ENCODE measurements around the gene JKAMP.

The JKAMP gene

GRCh38 chr14:59490756-59491155 lies 6.4 kb downstream of the JKAMP start:
- DNase-seq (ENCODE audit: low spot score in 2 of 2) = no peak
- Histone ChIP-seq H3K27me3 (ENCODE audit: low read depth) (no peaks in the 10 kb centered on the region), H3K4me1 (peaks cover 5% of the 10 kb centered on the region), H3K36me3 (replicated peaks) (peaks cover 34% of the 10 kb centered on the region), H3K4me3 (no peak overlapping the region), H3K9me3 (no peaks in the 10 kb centered on the region)
- in situ Hi-C loops (cut with MboI; ENCODE audit: low sequenced_read_pairs) = no loop called here

DNA sequence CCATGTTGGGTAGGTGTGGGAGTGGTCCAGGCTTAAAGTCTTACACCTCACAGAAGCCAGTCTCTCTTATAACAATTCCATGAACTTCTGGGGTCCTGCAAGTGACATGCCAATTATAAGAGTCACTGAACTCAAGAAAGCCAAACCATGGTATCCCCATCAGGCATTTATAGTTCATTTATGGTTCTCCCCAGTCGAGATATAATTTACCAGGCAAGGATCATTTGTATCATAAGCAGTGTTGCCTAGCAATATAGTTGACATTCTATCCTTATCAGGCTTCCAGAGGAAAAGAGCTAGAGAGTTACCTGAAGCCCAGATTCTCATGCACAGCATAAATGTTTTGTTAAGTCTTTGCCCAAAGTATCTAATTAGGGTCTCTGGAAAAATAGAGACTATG lies 8.1 kb downstream of the JKAMP start:
- no peak for DNase-seq (ENCODE audit: low spot score in 2 of 2)
- Histone ChIP-seq H3K4me1 (no peaks in the 10 kb centered on the region), H3K9me3 (no peaks in the 10 kb centered on the region), H3K4me3 (no peak overlapping the region), H3K36me3 (replicated peaks) (peaks cover 38% of the 10 kb centered on the region), H3K27me3 (ENCODE audit: low read depth) (no peaks in the 10 kb centered on the region)
- in situ Hi-C loops (cut with MboI; ENCODE audit: low sequenced_read_pairs) = no loop called here

- H3K27me3 ChIP-seq (ENCODE audit: low read depth) = no peaks in the 10 kb centered on the region
- peaks cover 14% of the 10 kb centered on the region for H3K36me3 ChIP-seq (replicated peaks)
- no peak for DNase-seq (ENCODE audit: low spot score in 2 of 2)
- H3K4me3 ChIP-seq = no peak overlapping the region
- H3K9me3 ChIP-seq = no peaks in the 10 kb centered on the region
- in situ Hi-C loops (cut with MboI; ENCODE audit: low sequenced_read_pairs) = no loop called here
- H3K4me1 ChIP-seq = no peaks in the 10 kb centered on the region
These were observed 16.4 kb downstream of the JKAMP start for GRCh38 chr14:59500732-59501131.

- Histone ChIP-seq H3K9me3 (no peaks in the 10 kb centered on the region), H3K36me3 (replicated peaks) (peaks cover 10% of the 10 kb centered on the region), H3K4me3 (no peak overlapping the region), H3K4me1 (no peaks in the 10 kb centered on the region), H3K27me3 (ENCODE audit: low read depth) (no peaks in the 10 kb centered on the region)
- in situ Hi-C loops (cut with MboI; ENCODE audit: low sequenced_read_pairs) = no loop called here
- no peak for DNase-seq (ENCODE audit: low spot score in 2 of 2)
These were observed 18.9 kb downstream of the JKAMP start for GRCh38 chr14:59503256-59503655.

- peaks cover 3% of the 10 kb centered on the region for H3K36me3 ChIP-seq (replicated peaks)
- peak; percentile 53 to 83 for DNase-seq (ENCODE audit: low spot score in 2 of 2)
- in situ Hi-C loops (cut with MboI; ENCODE audit: low sequenced_read_pairs) = no loop called here
These were observed 22.9 kb downstream of the JKAMP start for GRCh38 chr14:59507063-59507751.

DNA sequence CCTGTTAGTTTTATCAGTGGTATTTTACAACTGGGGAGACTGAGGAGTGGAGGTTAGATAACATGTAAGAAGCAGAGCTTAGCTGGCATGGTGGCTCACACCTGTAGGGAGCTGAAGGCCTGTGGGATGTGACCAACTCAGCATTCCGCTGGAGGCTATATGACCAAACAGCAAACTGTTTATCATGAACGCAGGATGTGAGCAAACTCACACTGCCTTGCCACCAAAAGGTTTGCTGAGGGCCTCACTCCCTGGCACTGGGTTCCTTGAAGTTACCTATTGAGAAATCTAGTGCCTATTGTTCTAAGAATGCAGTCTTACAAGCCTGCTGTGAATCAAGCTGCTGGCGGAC lies 23.4 kb downstream of the JKAMP start:
- no peak overlapping the region for H3K4me3 ChIP-seq
- H3K4me1 ChIP-seq = no peaks in the 10 kb centered on the region
- no peaks in the 10 kb centered on the region for H3K9me3 ChIP-seq
- DNase-seq (ENCODE audit: low spot score in 2 of 2) = no peak
- H3K36me3 ChIP-seq (replicated peaks) = peaks cover 3% of the 10 kb centered on the region
- no peaks in the 10 kb centered on the region; the same call in 1 of the 2 replicates for H3K27me3 ChIP-seq (ENCODE audit: low read depth)
- in situ Hi-C loops (cut with MboI; ENCODE audit: low sequenced_read_pairs) = no loop called here

More at GRCh38 chr14:59507063-59507751, 22.9 kb downstream of the JKAMP start:
- Histone ChIP-seq H3K4me3 (no peak overlapping the region), H3K9me3 (no peaks in the 10 kb centered on the region), H3K27me3 (ENCODE audit: low read depth) (no peaks in the 10 kb centered on the region; the same call in 1 of the 2 replicates), H3K4me1 (no peaks in the 10 kb centered on the region)

DNA sequence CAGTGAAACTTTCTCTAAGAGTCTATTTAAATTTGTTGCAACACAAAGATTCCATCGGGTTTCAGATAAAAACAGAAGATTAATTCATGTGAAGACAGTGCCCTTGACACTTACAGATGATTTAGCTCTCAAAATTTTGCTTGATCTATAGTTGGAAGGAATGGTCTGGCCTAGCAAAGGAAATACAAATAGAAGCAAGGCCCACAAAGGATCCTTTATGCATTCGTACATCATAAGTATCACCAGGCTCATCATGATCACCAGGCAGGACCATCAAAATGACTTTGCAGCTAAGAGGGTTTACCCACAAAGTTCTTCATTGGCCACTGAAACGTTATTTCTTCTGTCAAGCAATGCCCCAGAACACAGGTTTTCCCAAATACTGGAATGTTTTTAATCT lies 24.8 kb downstream of the JKAMP start:
- H3K36me3 ChIP-seq (replicated peaks) = peaks cover 2% of the 10 kb centered on the region
- no peak for DNase-seq (ENCODE audit: low spot score in 2 of 2)
- no peak overlapping the region for H3K4me3 ChIP-seq
- no peaks in the 10 kb centered on the region for H3K9me3 ChIP-seq
- H3K4me1 ChIP-seq = no peaks in the 10 kb centered on the region
- H3K27me3 ChIP-seq (ENCODE audit: low read depth) = no peaks in the 10 kb centered on the region; the same call in 1 of the 2 replicates
- in situ Hi-C loops (cut with MboI; ENCODE audit: low sequenced_read_pairs) = no loop called here

GRCh38 chr14:59510001-59510400 lies 25.7 kb downstream of the JKAMP start:
- H3K27me3 ChIP-seq (ENCODE audit: low read depth) = no peaks in the 10 kb centered on the region; the same call in 1 of the 2 replicates
- in situ Hi-C loops (cut with MboI; ENCODE audit: low sequenced_read_pairs) = no loop called here
- no peak overlapping the region for H3K4me3 ChIP-seq
- DNase-seq (ENCODE audit: low spot score in 2 of 2) = no peak
- no peaks in the 10 kb centered on the region for H3K36me3 ChIP-seq (replicated peaks)
- H3K9me3 ChIP-seq = no peaks in the 10 kb centered on the region
- no peaks in the 10 kb centered on the region for H3K4me1 ChIP-seq

DNA sequence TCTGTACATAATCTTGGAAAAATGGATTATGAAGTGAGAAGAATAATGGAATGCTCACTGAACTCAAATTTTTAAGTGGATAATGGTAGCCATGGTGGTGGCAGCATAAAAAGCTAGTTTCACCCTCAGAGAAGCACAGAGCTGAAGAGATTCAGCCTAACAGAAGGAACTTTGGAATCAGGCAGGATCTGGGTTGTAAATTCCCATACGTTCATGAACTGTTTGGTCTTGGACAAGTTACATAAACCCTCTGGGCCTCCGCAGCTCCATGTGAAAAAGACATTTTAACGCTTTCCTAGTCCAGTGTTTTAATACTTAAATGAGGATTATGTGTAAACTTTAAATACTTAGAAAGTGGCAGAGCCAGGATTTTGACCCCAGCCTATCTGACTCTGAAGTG lies 26.6 kb downstream of the JKAMP start:
- no peak overlapping the region for H3K4me3 ChIP-seq
- H3K4me1 ChIP-seq = no peaks in the 10 kb centered on the region
- no peaks in the 10 kb centered on the region; the same call in 1 of the 2 replicates for H3K27me3 ChIP-seq (ENCODE audit: low read depth)
- in situ Hi-C loops (cut with MboI; ENCODE audit: low sequenced_read_pairs) = no loop called here
- H3K9me3 ChIP-seq = no peaks in the 10 kb centered on the region
- H3K36me3 ChIP-seq (replicated peaks) = no peaks in the 10 kb centered on the region
- no peak for DNase-seq (ENCODE audit: low spot score in 2 of 2)

- no peaks in the 10 kb centered on the region for H3K36me3 ChIP-seq (replicated peaks)
- no peaks in the 10 kb centered on the region for H3K9me3 ChIP-seq
- H3K4me1 ChIP-seq = no peaks in the 10 kb centered on the region
- H3K4me3 ChIP-seq = no peak overlapping the region
- peak; percentile 45 to 70 for DNase-seq (ENCODE audit: low spot score in 2 of 2)
- no peaks in the 10 kb centered on the region; the same call in 1 of the 2 replicates for H3K27me3 ChIP-seq (ENCODE audit: low read depth)
- in situ Hi-C loops (cut with MboI; ENCODE audit: low sequenced_read_pairs) = no loop called here
These were observed 27.7 kb downstream of the JKAMP start for GRCh38 chr14:59511916-59512575.

GRCh38 chr14:59520224-59520623 lies 35.9 kb downstream of the JKAMP start:
- in situ Hi-C loops (cut with MboI; ENCODE audit: low sequenced_read_pairs) = no loop called here
- Histone ChIP-seq H3K9me3 (no peaks in the 10 kb centered on the region), H3K4me3 (no peak overlapping the region), H3K4me1 (no peaks in the 10 kb centered on the region), H3K36me3 (replicated peaks) (no peaks in the 10 kb centered on the region), H3K27me3 (ENCODE audit: low read depth) (0 out of 2 replicates have a peak, but pooled peaks cover 3% of the 10 kb centered on the region)
- no peak for DNase-seq (ENCODE audit: low spot score in 2 of 2)

- no peak for DNase-seq (ENCODE audit: low spot score in 2 of 2)
- Histone ChIP-seq H3K36me3 (replicated peaks) (no peaks in the 10 kb centered on the region), H3K9me3 (no peaks in the 10 kb centered on the region), H3K4me1 (no peaks in the 10 kb centered on the region), H3K4me3 (no peak overlapping the region), H3K27me3 (ENCODE audit: low read depth) (peaks cover 7% of the 10 kb centered on the region; the same call in 1 of the 2 replicates)
- in situ Hi-C loops (cut with MboI; ENCODE audit: low sequenced_read_pairs) = no loop called here
These were observed 44.9 kb downstream of the JKAMP start for GRCh38 chr14:59529189-59529588.

DNA sequence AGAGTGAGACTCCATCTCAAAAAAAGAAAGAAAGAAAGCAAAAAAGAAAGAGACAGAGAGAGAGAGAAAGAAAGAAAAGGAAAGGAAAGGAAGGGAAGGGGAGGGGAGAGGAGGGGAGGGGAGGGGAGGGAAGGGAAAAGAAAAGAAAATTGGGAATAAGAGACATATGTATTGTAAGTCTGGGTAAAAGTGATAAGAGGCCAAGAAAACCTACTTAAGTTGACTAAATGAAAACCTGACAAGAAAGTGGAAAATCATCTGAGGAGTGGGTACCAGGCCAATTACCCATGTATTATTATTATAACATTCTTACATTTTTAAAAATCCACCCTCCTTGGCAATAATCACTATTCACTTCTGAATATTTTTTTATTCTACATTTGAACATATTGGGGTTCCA lies 46.0 kb downstream of the JKAMP start:
- Histone ChIP-seq H3K9me3 (no peaks in the 10 kb centered on the region), H3K27me3 (ENCODE audit: low read depth) (peaks cover 7% of the 10 kb centered on the region; the same call in 1 of the 2 replicates), H3K36me3 (replicated peaks) (no peaks in the 10 kb centered on the region), H3K4me1 (no peaks in the 10 kb centered on the region), H3K4me3 (no peak overlapping the region)
- DNase-seq (ENCODE audit: low spot score in 2 of 2) = no peak
- in situ Hi-C loops (cut with MboI; ENCODE audit: low sequenced_read_pairs) = no loop called here

DNA sequence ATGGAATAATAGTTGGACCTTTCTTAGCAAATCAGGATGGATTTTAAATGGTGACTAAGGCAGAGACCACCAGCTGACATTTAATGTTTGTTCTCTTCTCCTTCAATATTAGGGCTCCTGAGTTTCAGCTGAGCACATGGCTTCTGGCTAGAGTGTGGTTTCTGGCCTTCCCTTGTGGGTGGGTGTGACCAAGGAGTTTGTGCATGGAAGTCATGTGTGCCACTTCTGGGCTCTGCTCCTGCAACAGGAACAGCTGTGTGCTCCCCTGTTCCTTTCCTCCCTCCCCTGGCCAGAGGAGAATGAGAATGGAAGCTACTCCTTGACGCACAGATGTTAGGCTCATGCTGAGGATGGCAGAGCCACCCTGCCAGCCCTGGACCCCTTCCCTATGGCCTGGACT lies 48.1 kb downstream of the JKAMP start:
- no peak for DNase-seq (ENCODE audit: low spot score in 2 of 2)
- in situ Hi-C loops (cut with MboI; ENCODE audit: low sequenced_read_pairs) = no loop called here
- Histone ChIP-seq H3K4me3 (no peak overlapping the region), H3K4me1 (no peaks in the 10 kb centered on the region), H3K27me3 (ENCODE audit: low read depth) (peaks cover 5% of the 10 kb centered on the region; the same call in 1 of the 2 replicates), H3K9me3 (no peaks in the 10 kb centered on the region), H3K36me3 (replicated peaks) (no peaks in the 10 kb centered on the region)
